Spinal cord (tissue), 10 donors: Measurements from ENCODE around the gene AMPH. TPM values are rescaled to one million over a fixed set of nuclear protein-coding genes. Genes with fewer than 3 reads are reported as not detected.

Source experiments
- DNase-seq, 6 donors: peaks; one replicate each; pipeline versions ENCODE4 v3.0.0 to v3.0.0-alpha.2; 2013 to 2015; ENCODE audit warnings: low spot score in 6 of 6, low read depth in 4 of 6
- H3K27ac ChIP-seq: one replicate; pipeline ENCODE4 v1.5.1; 2013; ENCODE audit warnings: low read depth, low read length, control low read depth
- H3K27me3 ChIP-seq: one replicate; pipeline ENCODE4 v1.6.1; 2013; ENCODE audit warnings: low read length; ENCODE audit not compliant: control insufficient read depth, insufficient read depth
- H3K36me3 ChIP-seq: one replicate; pipeline ENCODE4 v1.6.1; 2013; ENCODE audit warnings: low read length; ENCODE audit not compliant: control insufficient read depth, insufficient read depth
- H3K4me1 ChIP-seq: one replicate; pipeline ENCODE4 v1.6.1; 2013; ENCODE audit warnings: low read length; ENCODE audit not compliant: control insufficient read depth, insufficient read depth
- H3K4me3 ChIP-seq: one replicate; pipeline ENCODE4 v1.5.1; 2013; ENCODE audit warnings: low read depth, low read length, control low read depth
- H3K9me3 ChIP-seq: one replicate; pipeline ENCODE4 v1.6.1; 2013; ENCODE audit warnings: low read length; ENCODE audit not compliant: control insufficient read depth, insufficient read depth
- WGBS: methylation state at CpG from one replicate; pipeline ENCODE4 v1.1.5; 2013; ENCODE audit warnings: missing lambda C conversion rate; ENCODE audit not compliant: insufficient coverage; 5-methylcytosine and 5-hydroxymethylcytosine counted together
- polyA plus RNA-seq, 2 donors: library from polyadenylated mRNA; unstranded; fragments of 120-200 nt; gene quantifications; one replicate each; pipeline ENCODE4 v1.2.1, GENCODE V29; 2013; ENCODE audit not compliant: insufficient read length in 2 of 2
- total RNA-seq, 2 donors: library from RNA; depleted of rRNA in 1 of 2; stranded (reverse); fragments of 120-200 nt in 1 of 2; fragments of >200 nt in 1 of 2; gene quantifications; one replicate each; pipeline versions ENCODE4 v1.2.3 to v1.2.4, GENCODE V29; 2013 to 2014
- donor health status: healthy.

The AMPH gene
- total and polyA plus RNA-seq, 4 donors, result 37.3 to 116 (median 95.3) TPM

- Histone ChIP-seq H3K9me3 (no peaks in the 10 kb centered on the region), H3K36me3 (no peaks in the 10 kb centered on the region), H3K27me3 (no peaks in the 10 kb centered on the region), H3K4me3 (no peak overlapping the region), H3K4me1 (no peaks in the 10 kb centered on the region), H3K27ac (no peak overlapping the region)
- no peak for DNase-seq
- WGBS, result 89% methylated on average over 1 of the region's 2 CpGs
Measured at GRCh38 chr7:38492010-38492409, 139.2 kb downstream of the AMPH start.

GRCh38 chr7:38482521-38482920 lies 148.7 kb downstream of the AMPH start:
- H3K4me3 ChIP-seq, result no peak overlapping the region
- no peak overlapping the region for H3K27ac ChIP-seq
- no peaks in the 10 kb centered on the region for H3K27me3 ChIP-seq
- DNase-seq, result no peak
- H3K9me3 ChIP-seq, result peaks cover 11% of the 10 kb centered on the region
- no peaks in the 10 kb centered on the region for H3K36me3 ChIP-seq
- H3K4me1 ChIP-seq, result no peaks in the 10 kb centered on the region
- no CpG with 5 or more reads among the region's 1 CpG for WGBS

- H3K4me1 ChIP-seq, result no peaks in the 10 kb centered on the region
- peaks cover 11% of the 10 kb centered on the region for H3K9me3 ChIP-seq
- peak in 3 of 6 donors; percentile 14 to 85 (median 31) for DNase-seq
- H3K27ac ChIP-seq, result no peak overlapping the region
- no peaks in the 10 kb centered on the region for H3K27me3 ChIP-seq
- WGBS, result 73% methylated on average over 2 of the region's 2 CpGs
- H3K36me3 ChIP-seq, result no peaks in the 10 kb centered on the region
- H3K4me3 ChIP-seq, result no peak overlapping the region
Measured at GRCh38 chr7:38481401-38481800, 149.8 kb downstream of the AMPH start.

- WGBS, result 50% methylated on average over 1 of the region's 3 CpGs
- Histone ChIP-seq H3K36me3 (no peaks in the 10 kb centered on the region), H3K9me3 (peaks cover 3% of the 10 kb centered on the region), H3K27ac (no peak overlapping the region), H3K4me3 (no peak overlapping the region), H3K27me3 (no peaks in the 10 kb centered on the region), H3K4me1 (no peaks in the 10 kb centered on the region)
- no peak for DNase-seq
Measured at GRCh38 chr7:38478404-38478803, 152.8 kb downstream of the AMPH start.

GRCh38 chr7:38477333-38477732 lies 153.8 kb downstream of the AMPH start:
- no peaks in the 10 kb centered on the region for H3K9me3 ChIP-seq
- no peaks in the 10 kb centered on the region for H3K4me1 ChIP-seq
- WGBS, result no CpG with 5 or more reads among the region's 1 CpG
- no peak overlapping the region for H3K4me3 ChIP-seq
- no peaks in the 10 kb centered on the region for H3K36me3 ChIP-seq
- H3K27me3 ChIP-seq, result no peaks in the 10 kb centered on the region
- no peak for DNase-seq
- no peak overlapping the region for H3K27ac ChIP-seq

GRCh38 chr7:38476764-38477163 lies 154.4 kb downstream of the AMPH start:
- no peak overlapping the region for H3K27ac ChIP-seq
- no peaks in the 10 kb centered on the region for H3K27me3 ChIP-seq
- H3K4me1 ChIP-seq, result no peaks in the 10 kb centered on the region
- WGBS, result 94% methylated on average over 3 of the region's 6 CpGs
- DNase-seq, result no peak
- H3K36me3 ChIP-seq, result no peaks in the 10 kb centered on the region
- H3K4me3 ChIP-seq, result no peak overlapping the region
- H3K9me3 ChIP-seq, result no peaks in the 10 kb centered on the region

GRCh38 chr7:38465956-38466355 lies 165.2 kb downstream of the AMPH start:
- 100% methylated on average over 1 of the region's 6 CpGs for WGBS
- Histone ChIP-seq H3K27me3 (no peaks in the 10 kb centered on the region), H3K4me1 (no peaks in the 10 kb centered on the region), H3K9me3 (peaks cover 2% of the 10 kb centered on the region), H3K27ac (no peak overlapping the region), H3K4me3 (no peak overlapping the region), H3K36me3 (no peaks in the 10 kb centered on the region)
- DNase-seq, result no peak

- no peaks in the 10 kb centered on the region for H3K4me1 ChIP-seq
- H3K36me3 ChIP-seq, result no peaks in the 10 kb centered on the region
- H3K27me3 ChIP-seq, result no peaks in the 10 kb centered on the region
- 78% methylated on average over 6 of the region's 8 CpGs for WGBS
- no peak overlapping the region for H3K27ac ChIP-seq
- DNase-seq, result peak in 2 of 6 donors; percentile 2 to 18
- no peak overlapping the region for H3K4me3 ChIP-seq
- no peaks in the 10 kb centered on the region for H3K9me3 ChIP-seq
Measured at GRCh38 chr7:38463277-38464225, 167.6 kb downstream of the AMPH start.

- DNase-seq, result no peak
- no peaks in the 10 kb centered on the region for H3K27me3 ChIP-seq
- H3K27ac ChIP-seq, result no peak overlapping the region
- no peaks in the 10 kb centered on the region for H3K9me3 ChIP-seq
- no peak overlapping the region for H3K4me3 ChIP-seq
- 97% methylated on average over 11 of the region's 11 CpGs for WGBS
- H3K36me3 ChIP-seq, result no peaks in the 10 kb centered on the region
- H3K4me1 ChIP-seq, result no peaks in the 10 kb centered on the region
Measured at GRCh38 chr7:38462819-38463218, 168.4 kb downstream of the AMPH start.

GRCh38 chr7:38461887-38462286 lies 169.3 kb downstream of the AMPH start:
- Histone ChIP-seq H3K9me3 (no peaks in the 10 kb centered on the region), H3K27me3 (no peaks in the 10 kb centered on the region), H3K36me3 (no peaks in the 10 kb centered on the region), H3K27ac (no peak overlapping the region), H3K4me1 (no peaks in the 10 kb centered on the region), H3K4me3 (no peak overlapping the region)
- DNase-seq, result no peak
- WGBS, result no CpG with 5 or more reads among the region's 7 CpGs
